Natural killer cell (primary cell): Measurements from ENCODE around the gene SLC25A23. TPM values are rescaled to one million over a fixed set of nuclear protein-coding genes. Genes with fewer than 3 reads are reported as not detected.
A peak's percentile ranks its signal among the peaks of the same experiment; 100 is the strongest.

Source experiments
- ATAC-seq, 3 donors: fragments of 150-1000 bp in 2 of 3; fragments of 200-7000 bp in 1 of 3; cut with Tn5 transposase; 1 replicate in 1 of 3; 2 replicates in 2 of 3; pipeline ENCODE4 v1.10.0; 2021; ENCODE audit warnings: mild to moderate bottlenecking in 2 of 3, moderate library complexity in 2 of 3
- DNase-seq, 2 donors: peaks; one replicate each; pipeline versions ENCODE4 v3.0.0 to v3.0.0-alpha.2; 2013 to 2021; ENCODE audit warnings: mixed read lengths in 1 of 2
- H3K27ac ChIP-seq: one replicate; pipeline ENCODE4 v1.5.1; 2013; ENCODE audit warnings: mild to moderate bottlenecking, low read length
- H3K27me3 ChIP-seq: one replicate; pipeline ENCODE4 v1.6.1; 2013; ENCODE audit warnings: low read length; ENCODE audit not compliant: control insufficient read depth, insufficient read depth
- H3K36me3 ChIP-seq: one replicate; pipeline ENCODE4 v1.6.1; 2013; ENCODE audit warnings: low read length; ENCODE audit not compliant: control insufficient read depth, insufficient read depth
- H3K4me1 ChIP-seq: one replicate; pipeline ENCODE4 v1.6.1; 2013; ENCODE audit warnings: low read length; ENCODE audit not compliant: control insufficient read depth, insufficient read depth
- H3K4me3 ChIP-seq: one replicate; pipeline ENCODE4 v1.5.1; 2013; ENCODE audit warnings: low read length
- H3K9me3 ChIP-seq: one replicate; pipeline ENCODE4 v1.6.1; 2013; ENCODE audit warnings: low read length; ENCODE audit not compliant: control insufficient read depth, insufficient read depth
- H3K27ac Mint-ChIP-seq, 2 donors: one replicate each; pipeline ENCODE4 v1.8.0; 2022; ENCODE audit warnings: mild to moderate bottlenecking in 2 of 2, mixed read lengths in 2 of 2, moderate library complexity in 1 of 2
- H3K27me3 Mint-ChIP-seq, 2 donors: one replicate each; pipeline ENCODE4 v1.8.0; 2022; ENCODE audit warnings: low read depth in 2 of 2, mixed read lengths in 2 of 2
- H3K36me3 Mint-ChIP-seq: one replicate; pipeline ENCODE4 v1.8.0; 2022; ENCODE audit warnings: mixed read lengths
- H3K4me1 Mint-ChIP-seq, 2 donors: one replicate each; pipeline ENCODE4 v1.8.0; 2022; ENCODE audit warnings: mixed read lengths in 2 of 2
- H3K4me3 Mint-ChIP-seq: one replicate; pipeline ENCODE4 v1.8.0; 2022; ENCODE audit warnings: mild to moderate bottlenecking, moderate library complexity, mixed read lengths
- H3K9me3 Mint-ChIP-seq, 2 donors: one replicate each; pipeline ENCODE4 v1.8.0; 2022; ENCODE audit warnings: mixed read lengths in 2 of 2
- WGBS: methylation state at CpG from one replicate; pipeline ENCODE4 v1.1.7; 2013; ENCODE audit warnings: missing lambda C conversion rate; ENCODE audit not compliant: insufficient coverage; 5-methylcytosine and 5-hydroxymethylcytosine counted together
- intact Hi-C: fragments of 100-400 bp; cut with micrococcal nuclease; formaldehyde crosslinking; loops from one replicate; pipeline ENCODE4 v1.14.2; 2022
- total RNA-seq, 4 donors: library from RNA; stranded (reverse); fragments of 120-200 nt in 1 of 4; gene quantifications; one replicate each; pipeline versions ENCODE4 v1.2.3 to v1.2.4, GENCODE V29; 2013 to 2022
- TF ChIP-seq, protein P1 (sequence below): fragments of 200-600 bp; IDR thresholded peaks from one replicate; pipeline ENCODE4 v1.8.0; 2022; ENCODE audit warnings: antibody characterized with exemption

SLC25A23 gene
- total RNA-seq, 3 donors from 2014 or later (not counting 1 experiment from before 2014, with no cell fraction given), result 7.8 to 10.5 (median 8.7) TPM

DNA sequence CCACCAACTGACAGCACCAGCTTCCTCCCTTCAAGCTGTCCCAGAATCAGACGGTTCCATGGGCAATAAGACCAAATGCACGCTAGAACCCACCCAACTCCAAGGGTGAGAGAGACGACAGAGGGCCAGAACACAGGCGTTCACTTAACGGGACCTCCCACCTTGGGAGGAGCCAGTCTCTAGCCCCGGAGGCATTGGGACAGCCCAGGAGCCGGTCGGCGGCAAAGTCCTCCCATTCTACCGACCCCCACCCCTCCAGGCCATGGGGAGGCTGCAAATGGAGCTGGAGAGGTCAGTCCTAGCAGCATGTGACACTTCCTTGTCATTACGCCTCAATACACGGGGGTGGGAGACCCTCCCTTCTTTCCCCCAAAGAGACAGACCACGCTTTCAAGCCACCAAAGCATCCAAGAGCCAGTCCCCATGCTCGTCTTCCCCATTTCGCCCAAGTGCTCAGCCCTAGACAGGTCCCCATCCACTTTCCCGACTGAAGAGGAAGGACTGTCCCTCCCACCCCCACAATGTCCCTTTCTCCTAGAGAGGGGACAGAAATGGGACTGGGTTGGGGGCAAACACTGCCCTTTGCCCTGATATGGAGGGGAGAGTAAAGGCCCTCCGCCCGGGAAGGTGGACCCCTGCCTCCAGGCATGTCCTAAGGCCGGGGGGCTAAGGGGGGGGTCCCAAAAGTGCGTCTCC is 35.9 kb downstream of the SLC25A23 start:
- Mint-ChIP-seq H3K4me1 (peaks cover 30 to 50% of the 10 kb centered on the region in 2 donors), H3K36me3 (no peaks in the 10 kb centered on the region), H3K27ac (peak overlapping the region; percentile 72 to 81), H3K9me3 (no peaks in the 10 kb centered on the region), H3K27me3 (peaks cover 0 to 2% of the 10 kb centered on the region in 2 donors), H3K4me3 (peak overlapping the region; percentile 87)
- H3K36me3 ChIP-seq, result peaks cover 34% of the 10 kb centered on the region
- H3K27me3 ChIP-seq, result no peaks in the 10 kb centered on the region
- under 1% methylated on average over 19 of the region's 20 CpGs for WGBS
- peak overlapping the region; percentile 2 for H3K27ac ChIP-seq
- ATAC-seq (no peak), DNase-seq (peak; percentile 26 to 48)
- intact Hi-C loops, result loop anchor here (2.0 kb wide), 1 partner anchor 63 kb away; the partner anchor contains the start of gene CLPP
- peak overlapping the region; percentile 61 for H3K4me3 ChIP-seq
- no peaks in the 10 kb centered on the region for H3K9me3 ChIP-seq
- H3K4me1 ChIP-seq, result peaks cover 36% of the 10 kb centered on the region
- TF ChIP-seq, protein P1, sequence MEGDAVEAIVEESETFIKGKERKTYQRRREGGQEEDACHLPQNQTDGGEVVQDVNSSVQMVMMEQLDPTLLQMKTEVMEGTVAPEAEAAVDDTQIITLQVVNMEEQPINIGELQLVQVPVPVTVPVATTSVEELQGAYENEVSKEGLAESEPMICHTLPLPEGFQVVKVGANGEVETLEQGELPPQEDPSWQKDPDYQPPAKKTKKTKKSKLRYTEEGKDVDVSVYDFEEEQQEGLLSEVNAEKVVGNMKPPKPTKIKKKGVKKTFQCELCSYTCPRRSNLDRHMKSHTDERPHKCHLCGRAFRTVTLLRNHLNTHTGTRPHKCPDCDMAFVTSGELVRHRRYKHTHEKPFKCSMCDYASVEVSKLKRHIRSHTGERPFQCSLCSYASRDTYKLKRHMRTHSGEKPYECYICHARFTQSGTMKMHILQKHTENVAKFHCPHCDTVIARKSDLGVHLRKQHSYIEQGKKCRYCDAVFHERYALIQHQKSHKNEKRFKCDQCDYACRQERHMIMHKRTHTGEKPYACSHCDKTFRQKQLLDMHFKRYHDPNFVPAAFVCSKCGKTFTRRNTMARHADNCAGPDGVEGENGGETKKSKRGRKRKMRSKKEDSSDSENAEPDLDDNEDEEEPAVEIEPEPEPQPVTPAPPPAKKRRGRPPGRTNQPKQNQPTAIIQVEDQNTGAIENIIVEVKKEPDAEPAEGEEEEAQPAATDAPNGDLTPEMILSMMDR, result no peak

DNA sequence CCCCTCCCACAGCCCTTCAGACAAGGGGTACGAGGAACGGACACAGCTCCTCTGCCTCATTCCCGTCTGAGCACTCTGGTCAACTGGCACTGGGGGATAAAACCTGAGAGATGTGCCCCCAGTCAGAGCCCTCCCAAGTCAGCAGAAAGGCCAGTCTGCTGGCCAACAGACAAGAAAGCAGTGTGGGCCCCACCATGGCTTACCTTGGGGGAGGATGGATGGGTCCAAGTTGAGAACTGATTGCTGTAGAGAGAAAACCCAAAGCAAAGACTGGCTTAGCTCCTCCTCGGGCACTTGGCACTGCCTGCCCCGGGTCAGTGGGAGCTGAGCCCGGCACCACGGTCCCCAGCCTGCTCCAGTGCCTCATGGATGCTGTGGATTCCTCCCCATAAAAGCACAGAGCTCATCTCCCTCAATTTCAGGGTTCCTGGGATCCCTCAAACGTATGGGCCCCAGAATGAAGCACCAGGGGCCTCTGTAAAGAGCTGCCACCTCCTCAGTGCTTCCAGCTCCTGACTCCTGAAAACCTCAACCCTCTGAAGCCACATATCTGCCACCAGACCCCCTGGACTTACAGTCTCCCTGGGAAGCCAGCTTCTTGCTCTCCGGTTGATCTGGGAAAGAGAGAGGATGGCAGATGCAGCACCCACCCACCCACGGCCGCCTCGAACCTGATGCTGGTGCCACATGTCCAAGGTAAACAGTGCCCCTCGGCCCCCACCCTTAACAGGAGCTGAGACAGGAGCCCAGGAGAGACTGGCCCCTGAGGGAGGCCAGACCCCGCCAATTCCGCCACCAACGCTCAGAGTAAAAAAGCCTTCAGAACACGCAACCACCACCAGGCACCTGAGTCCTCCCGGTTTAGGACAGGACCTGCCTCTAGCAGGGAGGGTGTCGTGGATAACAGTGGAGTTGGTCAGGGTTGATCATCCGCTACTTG is 38.2 kb downstream of the SLC25A23 start:
- DNase-seq, result no peak
- Mint-ChIP-seq H3K36me3 (no peaks in the 10 kb centered on the region), H3K4me3 (no peak overlapping the region), H3K27ac (peak overlapping the region in 1 of 2 donors; percentile 36), H3K9me3 (no peaks in the 10 kb centered on the region), H3K4me1 (peaks cover 30 to 52% of the 10 kb centered on the region in 2 donors), H3K27me3 (peaks cover 0 to under 1% of the 10 kb centered on the region in 2 donors)
- no peaks in the 10 kb centered on the region for H3K27me3 ChIP-seq
- no peak for ATAC-seq
- peaks cover 57% of the 10 kb centered on the region for H3K36me3 ChIP-seq
- peaks cover 36% of the 10 kb centered on the region for H3K4me1 ChIP-seq
- 93% methylated on average over 20 of the region's 20 CpGs for WGBS
- H3K4me3 ChIP-seq, result no peak overlapping the region
- H3K27ac ChIP-seq, result no peak overlapping the region
- TF ChIP-seq, protein P1, result no peak
- intact Hi-C loops, result no loop called here
- H3K9me3 ChIP-seq, result no peaks in the 10 kb centered on the region

DNA sequence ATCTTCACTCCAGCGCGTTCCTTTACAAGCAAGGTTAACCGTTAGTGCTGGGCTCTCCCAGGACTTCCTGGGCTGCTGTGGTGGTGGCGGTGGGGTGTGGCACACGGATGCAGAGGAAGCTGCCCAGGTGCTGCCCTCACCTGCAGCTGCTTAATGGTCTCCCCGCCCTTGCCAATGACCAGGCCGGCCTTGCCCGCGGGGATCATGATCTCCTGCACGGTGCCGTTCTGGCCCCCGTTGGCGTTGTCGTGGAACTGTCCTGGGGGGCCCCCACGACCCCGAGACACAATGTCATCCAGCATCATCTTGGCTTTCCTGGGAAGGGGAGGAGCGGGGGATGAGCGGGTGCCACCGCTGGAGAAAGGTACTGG is 41.0 kb downstream of the SLC25A23 start:
- 96% methylated on average over 19 of the region's 19 CpGs for WGBS
- H3K36me3 ChIP-seq, result peaks cover 78% of the 10 kb centered on the region
- ATAC-seq (no peak), DNase-seq (no peak)
- H3K27me3 Mint-ChIP-seq, result no peaks in the 10 kb centered on the region
- H3K4me1 ChIP-seq, result peaks cover 20% of the 10 kb centered on the region
- TF ChIP-seq, protein P1, result no peak
- peaks cover 18 to 36% of the 10 kb centered on the region in 2 donors for H3K4me1 Mint-ChIP-seq
- no peaks in the 10 kb centered on the region for H3K36me3 Mint-ChIP-seq
- no peaks in the 10 kb centered on the region for H3K9me3 ChIP-seq
- H3K27ac ChIP-seq, result no peak overlapping the region
- no peak overlapping the region for H3K4me3 Mint-ChIP-seq
- H3K27ac Mint-ChIP-seq, result no peak overlapping the region
- no peaks in the 10 kb centered on the region for H3K9me3 Mint-ChIP-seq
- intact Hi-C loops, result no loop called here
- H3K27me3 ChIP-seq, result no peaks in the 10 kb centered on the region
- no peak overlapping the region for H3K4me3 ChIP-seq
